ENCODE measurements around the gene SLC25A51.

DNA sequence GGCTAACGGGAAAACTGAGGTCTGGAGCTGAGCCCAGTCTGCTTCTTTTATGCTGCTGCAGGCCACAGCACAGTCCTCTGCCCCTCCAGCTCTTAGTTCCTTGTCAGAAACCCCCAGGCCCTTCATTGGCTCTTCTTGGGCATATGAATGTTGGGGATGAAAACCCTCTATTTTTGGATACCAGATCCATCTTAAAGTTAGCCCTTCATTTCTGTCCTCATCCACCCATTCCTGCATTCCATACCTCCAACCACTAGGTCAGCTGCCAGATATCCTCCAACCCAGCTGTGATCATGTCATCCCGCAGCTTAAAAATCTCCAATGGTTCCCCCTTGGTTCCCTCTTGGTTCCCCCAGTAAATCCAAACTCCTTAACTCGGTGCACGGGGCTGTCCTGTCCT, 1.8 kb upstream of the SLC25A51 start:
- TF ChIP-seq, protein P1, sequence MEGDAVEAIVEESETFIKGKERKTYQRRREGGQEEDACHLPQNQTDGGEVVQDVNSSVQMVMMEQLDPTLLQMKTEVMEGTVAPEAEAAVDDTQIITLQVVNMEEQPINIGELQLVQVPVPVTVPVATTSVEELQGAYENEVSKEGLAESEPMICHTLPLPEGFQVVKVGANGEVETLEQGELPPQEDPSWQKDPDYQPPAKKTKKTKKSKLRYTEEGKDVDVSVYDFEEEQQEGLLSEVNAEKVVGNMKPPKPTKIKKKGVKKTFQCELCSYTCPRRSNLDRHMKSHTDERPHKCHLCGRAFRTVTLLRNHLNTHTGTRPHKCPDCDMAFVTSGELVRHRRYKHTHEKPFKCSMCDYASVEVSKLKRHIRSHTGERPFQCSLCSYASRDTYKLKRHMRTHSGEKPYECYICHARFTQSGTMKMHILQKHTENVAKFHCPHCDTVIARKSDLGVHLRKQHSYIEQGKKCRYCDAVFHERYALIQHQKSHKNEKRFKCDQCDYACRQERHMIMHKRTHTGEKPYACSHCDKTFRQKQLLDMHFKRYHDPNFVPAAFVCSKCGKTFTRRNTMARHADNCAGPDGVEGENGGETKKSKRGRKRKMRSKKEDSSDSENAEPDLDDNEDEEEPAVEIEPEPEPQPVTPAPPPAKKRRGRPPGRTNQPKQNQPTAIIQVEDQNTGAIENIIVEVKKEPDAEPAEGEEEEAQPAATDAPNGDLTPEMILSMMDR (IDR thresholded peaks at IDR 0.05): no peak
- no peak for TF ChIP-seq POLR2AphosphoS5 (IDR thresholded peaks at IDR 0.05)
